GM23338 (cell line): Measurements from ENCODE around the gene SF3B1. TPM values are rescaled to one million over a fixed set of nuclear protein-coding genes. Genes with fewer than 3 reads are reported as not detected.

Experiments used
- ATAC-seq: fragments of 200-7000 bp; cut with Tn5 transposase; 3 replicates; pipeline ENCODE4 v1.9.1; 2020
- DNase-seq: peaks from one replicate; pipeline ENCODE4 v3.0.0-alpha.2; 2015; ENCODE audit warnings: low spot score
- H2AFZ ChIP-seq: fragments of 200-600 bp; sonication (generic); 2 replicates; pipeline ENCODE4 v1.8.0; 2016; ENCODE audit warnings: antibody characterized with exemption, mild to moderate bottlenecking, moderate library complexity
- H3F3A ChIP-seq: fragments of 200-600 bp; sonication (generic); replicated peaks from 2 replicates; pipeline ENCODE4 v1.8.0; 2017; ENCODE audit warnings: antibody characterized with exemption, mixed run types, low read depth
- H3K27ac ChIP-seq: fragments of 200-600 bp; sonication (generic); 2 replicates; pipeline ENCODE4 v1.6.1; 2016; ENCODE audit warnings: low read depth
- H3K27me3 ChIP-seq: fragments of 200-600 bp; sonication (generic); 2 replicates; pipeline ENCODE4 v1.8.0; 2016; ENCODE audit warnings: mild to moderate bottlenecking, mixed run types, moderate library complexity; ENCODE audit not compliant: insufficient read depth
- H3K36me3 ChIP-seq: fragments of 200-600 bp; sonication (generic); 2 replicates; pipeline ENCODE4 v1.8.0; 2016; ENCODE audit warnings: mild to moderate bottlenecking; ENCODE audit not compliant: insufficient read depth
- H3K4me1 ChIP-seq: fragments of 200-600 bp; sonication (generic); 2 replicates; pipeline ENCODE4 v1.8.0; 2016; ENCODE audit warnings: mild to moderate bottlenecking, moderate library complexity; ENCODE audit not compliant: insufficient read depth
- H3K4me2 ChIP-seq: fragments of 200-600 bp; sonication (generic); 2 replicates; pipeline ENCODE4 v1.7.1; 2017; ENCODE audit warnings: mixed run types
- H3K4me3 ChIP-seq: fragments of 200-600 bp; sonication (generic); 2 replicates; pipeline ENCODE4 v1.6.1; 2016; ENCODE audit warnings: mixed run types
- H3K79me2 ChIP-seq: fragments of 200-600 bp; sonication (generic); replicated peaks from 2 replicates; pipeline ENCODE4 v1.8.0; 2017; ENCODE audit warnings: mild to moderate bottlenecking; ENCODE audit not compliant: insufficient read depth
- H3K9me2 ChIP-seq: fragments of 200-600 bp; sonication (generic); 2 replicates; pipeline ENCODE4 v1.8.0; 2017; ENCODE audit not compliant: insufficient read depth
- H4K20me1 ChIP-seq: fragments of 200-600 bp; sonication (generic); replicated peaks from 2 replicates; pipeline ENCODE4 v1.8.0; 2017; ENCODE audit warnings: mild to moderate bottlenecking; ENCODE audit not compliant: insufficient read depth
- H3K27ac Mint-ChIP-seq: 2 replicates; pipeline ENCODE4 v1.8.0; 2020; ENCODE audit warnings: inconsistent platforms, mild to moderate bottlenecking, moderate library complexity, mixed read lengths
- H3K27me3 Mint-ChIP-seq: 3 replicates; pipeline ENCODE4 v1.8.0; 2022; ENCODE audit warnings: low read depth, mild to moderate bottlenecking, moderate library complexity, mixed read lengths, inconsistent platforms; ENCODE audit not compliant: insufficient read depth, poor library complexity
- H3K36me3 Mint-ChIP-seq: 3 replicates; pipeline ENCODE4 v1.8.0; 2021; ENCODE audit warnings: low read depth, mild to moderate bottlenecking, inconsistent platforms, moderate library complexity, mixed read lengths
- H3K4me1 Mint-ChIP-seq: 3 replicates; pipeline ENCODE4 v1.8.0; 2020; ENCODE audit warnings: mild to moderate bottlenecking, inconsistent platforms, mixed read lengths
- H3K4me3 Mint-ChIP-seq: 3 replicates; pipeline ENCODE4 v1.8.0; 2021; ENCODE audit warnings: moderate library complexity, mild to moderate bottlenecking, inconsistent platforms, mixed read lengths
- H3K9me3 Mint-ChIP-seq: 3 replicates; pipeline ENCODE4 v1.8.0; 2020; ENCODE audit warnings: moderate library complexity, mild to moderate bottlenecking, inconsistent platforms, mixed read lengths
- CREB1 ChIP-seq: fragments of 250-450 bp; sonication (Bioruptor Pico); IDR thresholded peaks from 2 replicates; pipeline ENCODE4 v1.5.0; 2020; ENCODE audit warnings: low read depth, mild to moderate bottlenecking, moderate library complexity
- CTCF ChIP-seq, 2 experiments: fragments of 200-600 bp in 1 of 2; sonication (generic) in 1 of 2; conservative IDR thresholded peaks; 2 replicates each; pipeline versions ENCODE4 v1.5.1 to v1.6.1; 2016 to 2017; ENCODE audit warnings: antibody characterized with exemption in 2 of 2, low read depth in 2 of 2, mild to moderate bottlenecking in 2 of 2, moderate library complexity in 1 of 2
- EZH2 ChIP-seq: fragments of 200-600 bp; sonication (generic); IDR thresholded peaks from one replicate; pipeline ENCODE4 v1.8.0; 2017; ENCODE audit warnings: antibody characterized with exemption, mild to moderate bottlenecking, low read depth; ENCODE audit not compliant: unreplicated experiment
- EZH2phosphoT487 ChIP-seq: fragments of 200-600 bp; sonication (generic); IDR thresholded peaks from one replicate; pipeline ENCODE4 v1.8.1; 2018; ENCODE audit warnings: antibody characterized with exemption; ENCODE audit not compliant: unreplicated experiment
- JUNB ChIP-seq: IDR thresholded peaks from one replicate; pipeline ENCODE4 v1.6.1; 2016; ENCODE audit warnings: antibody characterized with exemption; ENCODE audit not compliant: unreplicated experiment
- NANOG ChIP-seq: IDR thresholded peaks from 2 replicates; pipeline ENCODE4 v1.6.1; 2016; ENCODE audit warnings: antibody characterized with exemption, borderline replicate concordance
- POLR2AphosphoS5 ChIP-seq: IDR thresholded peaks from 2 replicates; pipeline ENCODE4 v1.6.1; 2016; ENCODE audit warnings: antibody characterized with exemption, low read depth
- REST ChIP-seq: IDR thresholded peaks from one replicate; pipeline ENCODE4 v1.6.1; 2018; ENCODE audit warnings: antibody characterized with exemption; ENCODE audit not compliant: unreplicated experiment
- STAT1 ChIP-seq: IDR thresholded peaks from one replicate; pipeline ENCODE4 v1.6.1; 2016; ENCODE audit warnings: antibody characterized with exemption; ENCODE audit not compliant: unreplicated experiment
- ZNF114 ChIP-seq: fragments of 250-450 bp; sonication (Bioruptor Pico); IDR thresholded peaks from 2 replicates; pipeline ENCODE4 v1.5.0; 2020; ENCODE audit warnings: mild to moderate bottlenecking, moderate library complexity
- ZNF331 ChIP-seq: fragments of 250-450 bp; sonication (Bioruptor Pico); IDR thresholded peaks from 2 replicates; pipeline ENCODE4 v1.5.0; 2020; ENCODE audit warnings: low read depth, mild to moderate bottlenecking, moderate library complexity
- polyA plus RNA-seq: library from polyadenylated mRNA; unstranded; fragments of >200 nt; fragmentation: Nextera tagmentation; extraction: Ambion mirVana; gene quantifications from 2 replicates; pipeline ENCODE4 v1.2.1, GENCODE V29; 2016
- total RNA-seq: library from RNA; depleted of rRNA; stranded (reverse); fragments of >200 nt; shearing (Covaris generic); gene quantifications from 2 replicates; pipeline ENCODE4 v1.2.3, GENCODE V29; 2014
- TF ChIP-seq, protein P1 (sequence below): IDR thresholded peaks from 2 replicates; pipeline ENCODE4 v1.6.1; 2016; ENCODE audit warnings: antibody characterized with exemption
- TF ChIP-seq, protein P2 (sequence below): fragments of 250-450 bp; sonication (Bioruptor Pico); IDR thresholded peaks from 2 replicates; pipeline ENCODE4 v1.5.0; 2020; ENCODE audit warnings: mild to moderate bottlenecking, moderate library complexity

The SF3B1 gene
- total and polyA plus RNA-seq, 2 experiments from 2014 or later, result 238 to 340 TPM

DNA sequence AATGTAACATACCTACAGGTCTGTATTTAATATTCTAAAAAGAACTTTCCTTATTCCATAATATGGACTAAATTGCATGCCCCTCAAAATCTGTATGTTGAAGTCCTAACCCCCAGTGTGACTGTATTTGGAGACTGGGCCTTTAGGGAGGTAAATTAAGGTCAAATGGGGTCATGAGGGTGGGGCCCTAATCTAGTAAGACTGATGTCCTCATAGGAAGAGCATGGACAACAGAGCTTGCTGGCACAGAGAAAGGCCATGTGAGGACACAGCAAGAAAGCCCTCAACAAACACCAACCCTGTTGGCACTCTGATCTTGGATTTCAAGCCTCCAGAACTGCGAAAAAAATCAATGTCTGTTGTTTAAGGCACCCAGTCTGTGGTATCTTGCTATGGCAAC, 18.6 kb downstream of the SF3B1 start:
- Histone ChIP-seq H3K4me3 (no peak overlapping the region), H3F3A (peaks cover 19% of the 10 kb centered on the region), H3K9me2 (no peaks in the 10 kb centered on the region), H4K20me1 (peaks cover 31% of the 10 kb centered on the region), H2AFZ (no peak overlapping the region), H3K36me3 (peaks cover 83% of the 10 kb centered on the region), H3K27me3 (no peaks in the 10 kb centered on the region), H3K4me1 (no peaks in the 10 kb centered on the region), H3K27ac (no peak overlapping the region), H3K79me2 (peaks cover 68% of the 10 kb centered on the region), H3K4me2 (no peak overlapping the region)
- Mint-ChIP-seq H3K4me1 (no peaks in the 10 kb centered on the region), H3K27me3 (peaks cover 3% of the 10 kb centered on the region), H3K9me3 (no peaks in the 10 kb centered on the region), H3K27ac (no peak overlapping the region), H3K4me3 (no peak overlapping the region), H3K36me3 (peaks cover 76% of the 10 kb centered on the region)
- DNase-seq, result no peak
- no peak for ATAC-seq
- TF ChIP-seq POLR2AphosphoS5, result no peak
- TF ChIP-seq REST, result no peak
- TF ChIP-seq, protein P1, sequence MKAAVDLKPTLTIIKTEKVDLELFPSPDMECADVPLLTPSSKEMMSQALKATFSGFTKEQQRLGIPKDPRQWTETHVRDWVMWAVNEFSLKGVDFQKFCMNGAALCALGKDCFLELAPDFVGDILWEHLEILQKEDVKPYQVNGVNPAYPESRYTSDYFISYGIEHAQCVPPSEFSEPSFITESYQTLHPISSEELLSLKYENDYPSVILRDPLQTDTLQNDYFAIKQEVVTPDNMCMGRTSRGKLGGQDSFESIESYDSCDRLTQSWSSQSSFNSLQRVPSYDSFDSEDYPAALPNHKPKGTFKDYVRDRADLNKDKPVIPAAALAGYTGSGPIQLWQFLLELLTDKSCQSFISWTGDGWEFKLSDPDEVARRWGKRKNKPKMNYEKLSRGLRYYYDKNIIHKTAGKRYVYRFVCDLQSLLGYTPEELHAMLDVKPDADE, result no peak
- TF ChIP-seq CREB1 (CRISPR knock-in tag), result no peak
- no peak for TF ChIP-seq NANOG
- TF ChIP-seq, protein P2, sequence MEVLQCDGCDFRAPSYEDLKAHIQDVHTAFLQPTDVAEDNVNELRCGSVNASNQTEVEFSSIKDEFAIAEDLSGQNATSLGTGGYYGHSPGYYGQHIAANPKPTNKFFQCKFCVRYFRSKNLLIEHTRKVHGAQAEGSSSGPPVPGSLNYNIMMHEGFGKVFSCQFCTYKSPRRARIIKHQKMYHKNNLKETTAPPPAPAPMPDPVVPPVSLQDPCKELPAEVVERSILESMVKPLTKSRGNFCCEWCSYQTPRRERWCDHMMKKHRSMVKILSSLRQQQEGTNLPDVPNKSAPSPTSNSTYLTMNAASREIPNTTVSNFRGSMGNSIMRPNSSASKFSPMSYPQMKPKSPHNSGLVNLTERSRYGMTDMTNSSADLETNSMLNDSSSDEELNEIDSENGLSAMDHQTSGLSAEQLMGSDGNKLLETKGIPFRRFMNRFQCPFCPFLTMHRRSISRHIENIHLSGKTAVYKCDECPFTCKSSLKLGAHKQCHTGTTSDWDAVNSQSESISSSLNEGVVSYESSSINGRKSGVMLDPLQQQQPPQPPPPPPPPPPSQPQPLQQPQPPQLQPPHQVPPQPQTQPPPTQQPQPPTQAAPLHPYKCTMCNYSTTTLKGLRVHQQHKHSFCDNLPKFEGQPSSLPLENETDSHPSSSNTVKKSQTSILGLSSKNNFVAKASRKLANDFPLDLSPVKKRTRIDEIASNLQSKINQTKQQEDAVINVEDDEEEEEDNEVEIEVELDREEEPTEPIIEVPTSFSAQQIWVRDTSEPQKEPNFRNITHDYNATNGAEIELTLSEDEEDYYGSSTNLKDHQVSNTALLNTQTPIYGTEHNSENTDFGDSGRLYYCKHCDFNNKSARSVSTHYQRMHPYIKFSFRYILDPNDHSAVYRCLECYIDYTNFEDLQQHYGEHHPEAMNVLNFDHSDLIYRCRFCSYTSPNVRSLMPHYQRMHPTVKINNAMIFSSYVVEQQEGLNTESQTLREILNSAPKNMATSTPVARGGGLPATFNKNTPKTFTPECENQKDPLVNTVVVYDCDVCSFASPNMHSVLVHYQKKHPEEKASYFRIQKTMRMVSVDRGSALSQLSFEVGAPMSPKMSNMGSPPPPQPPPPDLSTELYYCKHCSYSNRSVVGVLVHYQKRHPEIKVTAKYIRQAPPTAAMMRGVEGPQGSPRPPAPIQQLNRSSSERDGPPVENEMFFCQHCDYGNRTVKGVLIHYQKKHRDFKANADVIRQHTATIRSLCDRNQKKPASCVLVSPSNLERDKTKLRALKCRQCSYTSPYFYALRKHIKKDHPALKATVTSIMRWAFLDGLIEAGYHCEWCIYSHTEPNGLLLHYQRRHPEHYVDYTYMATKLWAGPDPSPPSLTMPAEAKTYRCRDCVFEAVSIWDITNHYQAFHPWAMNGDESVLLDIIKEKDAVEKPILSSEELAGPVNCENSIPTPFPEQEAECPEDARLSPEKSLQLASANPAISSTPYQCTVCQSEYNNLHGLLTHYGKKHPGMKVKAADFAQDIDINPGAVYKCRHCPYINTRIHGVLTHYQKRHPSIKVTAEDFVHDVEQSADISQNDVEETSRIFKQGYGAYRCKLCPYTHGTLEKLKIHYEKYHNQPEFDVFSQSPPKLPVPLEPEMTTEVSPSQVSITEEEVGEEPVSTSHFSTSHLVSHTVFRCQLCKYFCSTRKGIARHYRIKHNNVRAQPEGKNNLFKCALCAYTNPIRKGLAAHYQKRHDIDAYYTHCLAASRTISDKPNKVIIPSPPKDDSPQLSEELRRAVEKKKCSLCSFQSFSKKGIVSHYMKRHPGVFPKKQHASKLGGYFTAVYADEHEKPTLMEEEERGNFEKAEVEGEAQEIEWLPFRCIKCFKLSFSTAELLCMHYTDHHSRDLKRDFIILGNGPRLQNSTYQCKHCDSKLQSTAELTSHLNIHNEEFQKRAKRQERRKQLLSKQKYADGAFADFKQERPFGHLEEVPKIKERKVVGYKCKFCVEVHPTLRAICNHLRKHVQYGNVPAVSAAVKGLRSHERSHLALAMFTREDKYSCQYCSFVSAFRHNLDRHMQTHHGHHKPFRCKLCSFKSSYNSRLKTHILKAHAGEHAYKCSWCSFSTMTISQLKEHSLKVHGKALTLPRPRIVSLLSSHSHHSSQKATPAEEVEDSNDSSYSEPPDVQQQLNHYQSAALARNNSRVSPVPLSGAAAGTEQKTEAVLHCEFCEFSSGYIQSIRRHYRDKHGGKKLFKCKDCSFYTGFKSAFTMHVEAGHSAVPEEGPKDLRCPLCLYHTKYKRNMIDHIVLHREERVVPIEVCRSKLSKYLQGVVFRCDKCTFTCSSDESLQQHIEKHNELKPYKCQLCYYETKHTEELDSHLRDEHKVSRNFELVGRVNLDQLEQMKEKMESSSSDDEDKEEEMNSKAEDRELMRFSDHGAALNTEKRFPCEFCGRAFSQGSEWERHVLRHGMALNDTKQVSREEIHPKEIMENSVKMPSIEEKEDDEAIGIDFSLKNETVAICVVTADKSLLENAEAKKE (CRISPR knock-in tag), result no peak
- no peak for TF ChIP-seq STAT1
- TF ChIP-seq CTCF (conservative IDR thresholded peaks at IDR 0.05; ENCODE audit: low read depth in 2 of 2), result no peak
- TF ChIP-seq EZH2phosphoT487, result no peak
- TF ChIP-seq EZH2, result no peak
- no peak for TF ChIP-seq JUNB
- no peak for TF ChIP-seq ZNF331 (CRISPR knock-in tag)
- TF ChIP-seq ZNF114, result no peak
